ENCODE results near the gene SPAAR.

DNA sequence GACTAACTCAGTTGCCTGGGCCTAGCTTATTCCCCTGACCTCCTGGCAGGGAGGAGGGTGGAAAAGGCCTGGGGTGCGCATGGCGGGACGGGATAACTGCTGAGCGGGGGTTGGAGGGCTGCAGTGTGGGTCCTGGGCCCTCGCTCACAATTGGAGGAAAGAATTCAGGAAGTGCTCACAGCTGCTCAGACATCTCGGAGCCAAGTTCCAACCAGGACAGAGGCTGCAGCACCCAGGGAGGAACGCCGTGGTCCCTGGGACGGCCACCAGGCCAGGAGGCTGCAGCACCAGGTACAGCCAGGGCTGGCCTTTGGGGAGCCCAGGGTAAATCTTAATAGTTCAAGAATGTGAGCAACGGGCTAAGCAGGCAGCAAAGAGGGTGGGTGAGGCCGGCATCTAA, at the start of gene SPAAR:
- no peak for TF ChIP-seq EZH2 (IDR thresholded peaks at IDR 0.05)
- TF ChIP-seq POLR2AphosphoS5 (IDR thresholded peaks at IDR 0.05; ENCODE audit: borderline replicate concordance, low read depth, low read length) = no peak

Data from SK-N-MC (cell line).